GM12878 (cell line): ENCODE measurements around the gene CCDC24. TPM values are rescaled to one million over a fixed set of nuclear protein-coding genes. Genes with fewer than 3 reads are reported as not detected.

Source experiments
- ETV6 ChIP-seq, 2 experiments: fragments of 450-650 bp in 1 of 2; IDR thresholded peaks in 1 of 2; conservative IDR thresholded peaks in 1 of 2; 2 replicates each; pipeline ENCODE4 v1.6.1; 2014; ENCODE audit warnings: antibody characterized with exemption in 1 of 2, borderline replicate concordance in 1 of 2, low read depth in 1 of 2, mild to moderate bottlenecking in 1 of 2, moderate library complexity in 1 of 2
- RAD51 ChIP-seq: fragments of 450-650 bp; IDR thresholded peaks from 2 replicates; pipeline ENCODE4 v1.6.1; 2016; ENCODE audit warnings: moderate library complexity, mild to moderate bottlenecking, inconsistent platforms
- SMAD5 ChIP-seq: IDR thresholded peaks from 2 replicates; pipeline ENCODE4 v1.6.1; 2016; ENCODE audit warnings: antibody characterized with exemption, low read depth
- ZNF207 ChIP-seq: fragments of 450-650 bp; IDR thresholded peaks from 2 replicates; pipeline ENCODE4 v1.6.1; 2014; ENCODE audit warnings: antibody characterized with exemption, mild to moderate bottlenecking, borderline replicate concordance
- polyA plus RNA-seq, 11 experiments: library from polyadenylated mRNA; depleted of rRNA in 4 of 11; unstranded in 6 of 11; stranded (reverse) in 5 of 11; fragments of >200 nt; fragmentation: Nextera tagmentation in 4 of 11; fragmentation: Illumina TruSeq in 1 of 11; extraction: Ambion mirVana in 4 of 11; extraction: Trizol in 1 of 11; gene quantifications; 1 replicate in 1 of 11; 2 replicates in 10 of 11; pipeline versions ENCODE4 v1.2.1 to v1.2.3, GENCODE V29; 2011 to 2016; ENCODE audit warnings: inconsistent platforms in 2 of 11, missing spikeins in 2 of 11, low read depth in 1 of 11
- total RNA-seq, 4 experiments: library from RNA; depleted of rRNA in 3 of 4; stranded (reverse); fragments of >200 nt in 3 of 4; fragmentation: Illumina TruSeq in 1 of 4; extraction: Trizol in 1 of 4; gene quantifications; 2 replicates each; pipeline versions ENCODE4 v1.2.1 to v1.2.3, GENCODE V29; 2013 to 2021

Gene CCDC24
- total and polyA plus RNA-seq, 10 of the 15 experiments (the other 5 are each of a cell fraction or from before 2014, with no cell fraction given) = 0.18 to 3.1 (median 1.6) TPM; not detected in 1

- TF ChIP-seq ETV6 (conservative IDR thresholded peaks at IDR 0.05 in 1 of 2, IDR thresholded peaks at IDR 0.05 in 1 of 2; ENCODE audit: borderline replicate concordance in 1 of 2, low read depth in 1 of 2) (no peak), SMAD5 (no peak), ZNF207 (no peak), RAD51 (no peak)
Observed at GRCh38 chr1:44045064-44045463, 53.7 kb downstream of the CCDC24 start (continued).

Other genes with a start within 250 kb of the CCDC24 start
Only the 7 nearest of the 9 such genes appear.
- 0.98 and 2.1 TPM in 2 replicates for gene ARTN, start 57.8 kb upstream of the CCDC24 start, total RNA-seq (2014; rRNA removed)
- gene ARTN, start 57.8 kb upstream of the CCDC24 start, total RNA-seq (2014; rRNA removed; fragmentation: Illumina TruSeq; extraction: Trizol) = 0.40 and 0.69 TPM in 2 replicates
- gene ARTN, start 57.8 kb upstream of the CCDC24 start, total RNA-seq (2021) = 1.8 and 2.9 TPM in 2 replicates
- 0.11 TPM in 1 of 2 replicates, not detected in the other for gene ARTN, start 57.8 kb upstream of the CCDC24 start, polyA plus RNA-seq (2011; rRNA removed)
- gene ARTN, start 57.8 kb upstream of the CCDC24 start, polyA plus RNA-seq (2014; fragmentation: Illumina TruSeq; extraction: Trizol) = 0.34 and 0.36 TPM in 2 replicates
- gene ARTN, start 57.8 kb upstream of the CCDC24 start, polyA plus RNA-seq (2014; fragmentation: Nextera tagmentation; extraction: Ambion mirVana) = under 1 TPM; 0.06 to 0.16 TPM
- gene ARTN, start 57.8 kb upstream of the CCDC24 start, polyA plus RNA-seq (2014; rRNA removed) = 1.4 and 2.8 TPM in 2 replicates
- gene ARTN, start 57.8 kb upstream of the CCDC24 start, polyA plus RNA-seq (2016; fragmentation: Nextera tagmentation; extraction: Ambion mirVana) = under 1 TPM in 1 of 2 experiments, not detected in 1; 0.21 TPM
- 18.2 and 18.4 TPM in 2 replicates for gene IPO13, start 44.6 kb upstream of the CCDC24 start, total RNA-seq (2014; rRNA removed)
- 7.3 and 10.1 TPM in 2 replicates for gene IPO13, start 44.6 kb upstream of the CCDC24 start, total RNA-seq (2014; rRNA removed; fragmentation: Illumina TruSeq; extraction: Trizol)
- 22.1 and 26.6 TPM in 2 replicates for gene IPO13, start 44.6 kb upstream of the CCDC24 start, total RNA-seq (2021)
- gene IPO13, start 44.6 kb upstream of the CCDC24 start, polyA plus RNA-seq (2011; rRNA removed) = 5.6 and 9.3 TPM in 2 replicates
- gene IPO13, start 44.6 kb upstream of the CCDC24 start, polyA plus RNA-seq (2014; fragmentation: Illumina TruSeq; extraction: Trizol) = 8.5 and 14.0 TPM in 2 replicates
- 1 to 10 TPM; 7.1 to 9.5 TPM for gene IPO13, start 44.6 kb upstream of the CCDC24 start, polyA plus RNA-seq (2014; fragmentation: Nextera tagmentation; extraction: Ambion mirVana)
- gene IPO13, start 44.6 kb upstream of the CCDC24 start, polyA plus RNA-seq (2014; rRNA removed) = 16.5 and 17.9 TPM in 2 replicates
- 10 to 100 TPM; 21.5 TPM for gene IPO13, start 44.6 kb upstream of the CCDC24 start, polyA plus RNA-seq (2016; fragmentation: Nextera tagmentation; extraction: Ambion mirVana)
- gene DPH2, start 21.6 kb upstream of the CCDC24 start, total RNA-seq (2014; rRNA removed) = 67.2 and 75.1 TPM in 2 replicates
- gene DPH2, start 21.6 kb upstream of the CCDC24 start, total RNA-seq (2014; rRNA removed; fragmentation: Illumina TruSeq; extraction: Trizol) = 32.2 and 37.9 TPM in 2 replicates
- gene DPH2, start 21.6 kb upstream of the CCDC24 start, total RNA-seq (2021) = 58.0 and 60.1 TPM in 2 replicates
- gene DPH2, start 21.6 kb upstream of the CCDC24 start, polyA plus RNA-seq (2011; rRNA removed) = 30.7 and 44.0 TPM in 2 replicates
- 22.4 and 43.2 TPM in 2 replicates for gene DPH2, start 21.6 kb upstream of the CCDC24 start, polyA plus RNA-seq (2014; fragmentation: Illumina TruSeq; extraction: Trizol)
- 10 to 100 TPM; 13.1 to 14.3 TPM for gene DPH2, start 21.6 kb upstream of the CCDC24 start, polyA plus RNA-seq (2014; fragmentation: Nextera tagmentation; extraction: Ambion mirVana)
- 74.5 and 76.2 TPM in 2 replicates for gene DPH2, start 21.6 kb upstream of the CCDC24 start, polyA plus RNA-seq (2014; rRNA removed)
- 10 to 100 TPM; 76.6 to 82.9 TPM for gene DPH2, start 21.6 kb upstream of the CCDC24 start, polyA plus RNA-seq (2016; fragmentation: Nextera tagmentation; extraction: Ambion mirVana)
- gene ATP6V0B, start 16.6 kb upstream of the CCDC24 start, total RNA-seq (2014; rRNA removed) = 176 and 177 TPM in 2 replicates
- gene ATP6V0B, start 16.6 kb upstream of the CCDC24 start, total RNA-seq (2014; rRNA removed; fragmentation: Illumina TruSeq; extraction: Trizol) = 70.0 and 75.8 TPM in 2 replicates
- gene ATP6V0B, start 16.6 kb upstream of the CCDC24 start, total RNA-seq (2021) = 115 and 120 TPM in 2 replicates
- gene ATP6V0B, start 16.6 kb upstream of the CCDC24 start, polyA plus RNA-seq (2011; rRNA removed) = 72.2 and 132 TPM in 2 replicates
- gene ATP6V0B, start 16.6 kb upstream of the CCDC24 start, polyA plus RNA-seq (2014; fragmentation: Illumina TruSeq; extraction: Trizol) = 30.1 and 70.5 TPM in 2 replicates
- 100 to 1,000 TPM in 1 of 2 experiments, 10 to 100 TPM in 1; 65.3 to 157 TPM for gene ATP6V0B, start 16.6 kb upstream of the CCDC24 start, polyA plus RNA-seq (2014; fragmentation: Nextera tagmentation; extraction: Ambion mirVana)
- 156 and 159 TPM in 2 replicates for gene ATP6V0B, start 16.6 kb upstream of the CCDC24 start, polyA plus RNA-seq (2014; rRNA removed)
- 100 to 1,000 TPM; 247 to 250 TPM for gene ATP6V0B, start 16.6 kb upstream of the CCDC24 start, polyA plus RNA-seq (2016; fragmentation: Nextera tagmentation; extraction: Ambion mirVana)
- gene B4GALT2, start 12.4 kb upstream of the CCDC24 start, total RNA-seq (2014; rRNA removed) = 61.0 and 63.8 TPM in 2 replicates
- gene B4GALT2, start 12.4 kb upstream of the CCDC24 start, total RNA-seq (2014; rRNA removed; fragmentation: Illumina TruSeq; extraction: Trizol) = 27.2 and 28.7 TPM in 2 replicates
- 45.4 and 47.3 TPM in 2 replicates for gene B4GALT2, start 12.4 kb upstream of the CCDC24 start, total RNA-seq (2021)
- gene B4GALT2, start 12.4 kb upstream of the CCDC24 start, polyA plus RNA-seq (2011; rRNA removed) = 9.8 and 18.0 TPM in 2 replicates
- gene B4GALT2, start 12.4 kb upstream of the CCDC24 start, polyA plus RNA-seq (2014; fragmentation: Illumina TruSeq; extraction: Trizol) = 18.6 and 30.0 TPM in 2 replicates
- 1 to 10 TPM in 1 of 2 experiments, under 1 TPM in 1; 0.98 to 2.8 TPM for gene B4GALT2, start 12.4 kb upstream of the CCDC24 start, polyA plus RNA-seq (2014; fragmentation: Nextera tagmentation; extraction: Ambion mirVana)
- 53.5 and 67.0 TPM in 2 replicates for gene B4GALT2, start 12.4 kb upstream of the CCDC24 start, polyA plus RNA-seq (2014; rRNA removed)
- 1 to 10 TPM; 7.2 to 9.6 TPM for gene B4GALT2, start 12.4 kb upstream of the CCDC24 start, polyA plus RNA-seq (2016; fragmentation: Nextera tagmentation; extraction: Ambion mirVana)
- 0.38 and 0.40 TPM in 2 replicates for gene SLC6A9, start 39.9 kb downstream of the CCDC24 start, total RNA-seq (2014; rRNA removed)
- 0.36 and 0.88 TPM in 2 replicates for gene SLC6A9, start 39.9 kb downstream of the CCDC24 start, total RNA-seq (2014; rRNA removed; fragmentation: Illumina TruSeq; extraction: Trizol)
- 1.4 and 2.0 TPM in 2 replicates for gene SLC6A9, start 39.9 kb downstream of the CCDC24 start, total RNA-seq (2021)
- 0.10 and 0.58 TPM in 2 replicates for gene SLC6A9, start 39.9 kb downstream of the CCDC24 start, polyA plus RNA-seq (2011; rRNA removed)
- gene SLC6A9, start 39.9 kb downstream of the CCDC24 start, polyA plus RNA-seq (2014; fragmentation: Illumina TruSeq; extraction: Trizol) = 0.46 and 0.68 TPM in 2 replicates
- gene SLC6A9, start 39.9 kb downstream of the CCDC24 start, polyA plus RNA-seq (2014; fragmentation: Nextera tagmentation; extraction: Ambion mirVana) = under 1 TPM; 0.02 to 0.03 TPM
- gene SLC6A9, start 39.9 kb downstream of the CCDC24 start, polyA plus RNA-seq (2014; rRNA removed) = 1.6 TPM in 2 replicates
- gene SLC6A9, start 39.9 kb downstream of the CCDC24 start, polyA plus RNA-seq (2016; fragmentation: Nextera tagmentation; extraction: Ambion mirVana) = 1 to 10 TPM in 1 of 2 experiments, under 1 TPM in 1; 0.74 to 1.3 TPM
- not detected in 2 replicates for gene KLF17, start 127.2 kb downstream of the CCDC24 start, total RNA-seq (2014; rRNA removed)
- not detected in 2 replicates for gene KLF17, start 127.2 kb downstream of the CCDC24 start, total RNA-seq (2014; rRNA removed; fragmentation: Illumina TruSeq; extraction: Trizol)
- not detected in 2 replicates for gene KLF17, start 127.2 kb downstream of the CCDC24 start, total RNA-seq (2021)
- gene KLF17, start 127.2 kb downstream of the CCDC24 start, polyA plus RNA-seq (2011; rRNA removed) = not detected in 2 replicates
- gene KLF17, start 127.2 kb downstream of the CCDC24 start, polyA plus RNA-seq (2014; fragmentation: Illumina TruSeq; extraction: Trizol) = not detected in 2 replicates
- gene KLF17, start 127.2 kb downstream of the CCDC24 start, polyA plus RNA-seq (2014; fragmentation: Nextera tagmentation; extraction: Ambion mirVana) = not detected
- gene KLF17, start 127.2 kb downstream of the CCDC24 start, polyA plus RNA-seq (2014; rRNA removed) = not detected in 2 replicates
- gene KLF17, start 127.2 kb downstream of the CCDC24 start, polyA plus RNA-seq (2016; fragmentation: Nextera tagmentation; extraction: Ambion mirVana) = not detected